Natural killer cell (primary cell): ENCODE data around the gene FAM210A. TPM values are rescaled to one million over a fixed set of nuclear protein-coding genes. Genes with fewer than 3 reads are reported as not detected.

Source experiments
- ATAC-seq, 3 donors: fragments of 150-1000 bp in 2 of 3; fragments of 200-7000 bp in 1 of 3; cut with Tn5 transposase; 1 replicate in 1 of 3; 2 replicates in 2 of 3; pipeline ENCODE4 v1.10.0; 2021; ENCODE audit warnings: mild to moderate bottlenecking in 2 of 3, moderate library complexity in 2 of 3
- DNase-seq, 2 donors: peaks; one replicate each; pipeline versions ENCODE4 v3.0.0 to v3.0.0-alpha.2; 2013 to 2021; ENCODE audit warnings: mixed read lengths in 1 of 2
- H3K27ac ChIP-seq: one replicate; pipeline ENCODE4 v1.5.1; 2013; ENCODE audit warnings: mild to moderate bottlenecking, low read length
- H3K27me3 ChIP-seq: one replicate; pipeline ENCODE4 v1.6.1; 2013; ENCODE audit warnings: low read length; ENCODE audit not compliant: control insufficient read depth, insufficient read depth
- H3K36me3 ChIP-seq: one replicate; pipeline ENCODE4 v1.6.1; 2013; ENCODE audit warnings: low read length; ENCODE audit not compliant: control insufficient read depth, insufficient read depth
- H3K4me1 ChIP-seq: one replicate; pipeline ENCODE4 v1.6.1; 2013; ENCODE audit warnings: low read length; ENCODE audit not compliant: control insufficient read depth, insufficient read depth
- H3K4me3 ChIP-seq: one replicate; pipeline ENCODE4 v1.5.1; 2013; ENCODE audit warnings: low read length
- H3K9me3 ChIP-seq: one replicate; pipeline ENCODE4 v1.6.1; 2013; ENCODE audit warnings: low read length; ENCODE audit not compliant: control insufficient read depth, insufficient read depth
- H3K27ac Mint-ChIP-seq, 2 donors: one replicate each; pipeline ENCODE4 v1.8.0; 2022; ENCODE audit warnings: mild to moderate bottlenecking in 2 of 2, mixed read lengths in 2 of 2, moderate library complexity in 1 of 2
- H3K27me3 Mint-ChIP-seq, 2 donors: one replicate each; pipeline ENCODE4 v1.8.0; 2022; ENCODE audit warnings: low read depth in 2 of 2, mixed read lengths in 2 of 2
- H3K36me3 Mint-ChIP-seq: one replicate; pipeline ENCODE4 v1.8.0; 2022; ENCODE audit warnings: mixed read lengths
- H3K4me1 Mint-ChIP-seq, 2 donors: one replicate each; pipeline ENCODE4 v1.8.0; 2022; ENCODE audit warnings: mixed read lengths in 2 of 2
- H3K4me3 Mint-ChIP-seq: one replicate; pipeline ENCODE4 v1.8.0; 2022; ENCODE audit warnings: mild to moderate bottlenecking, moderate library complexity, mixed read lengths
- H3K9me3 Mint-ChIP-seq, 2 donors: one replicate each; pipeline ENCODE4 v1.8.0; 2022; ENCODE audit warnings: mixed read lengths in 2 of 2
- CTCF ChIP-seq: fragments of 200-600 bp; IDR thresholded peaks from one replicate; pipeline ENCODE4 v1.8.0; 2022; ENCODE audit warnings: antibody characterized with exemption
- WGBS: methylation state at CpG from one replicate; pipeline ENCODE4 v1.1.7; 2013; ENCODE audit warnings: missing lambda C conversion rate; ENCODE audit not compliant: insufficient coverage; 5-methylcytosine and 5-hydroxymethylcytosine counted together
- intact Hi-C: fragments of 100-400 bp; cut with micrococcal nuclease; formaldehyde crosslinking; loops from one replicate; pipeline ENCODE4 v1.14.2; 2022
- total RNA-seq, 4 donors: library from RNA; stranded (reverse); fragments of 120-200 nt in 1 of 4; gene quantifications; one replicate each; pipeline versions ENCODE4 v1.2.3 to v1.2.4, GENCODE V29; 2013 to 2022

Gene FAM210A
- total RNA-seq, 3 donors from 2014 or later (not counting 1 experiment from before 2014, with no cell fraction given) = 5.4 to 11.2 (median 9.2) TPM

- H3K36me3 ChIP-seq = no peaks in the 10 kb centered on the region
- DNase-seq (no peak), ATAC-seq (no peak)
- Mint-ChIP-seq H3K9me3 (no peaks in the 10 kb centered on the region), H3K27ac (no peak overlapping the region), H3K36me3 (no peaks in the 10 kb centered on the region), H3K4me1 (peaks cover 13 to 17% of the 10 kb centered on the region in 2 donors), H3K4me3 (no peak overlapping the region), H3K27me3 (no peaks in the 10 kb centered on the region)
- intact Hi-C loops = no loop called here
- H3K27ac ChIP-seq = no peak overlapping the region
- H3K4me1 ChIP-seq = peaks cover 10% of the 10 kb centered on the region
- TF ChIP-seq CTCF = no peak
- H3K27me3 ChIP-seq = no peaks in the 10 kb centered on the region
- WGBS = 94% methylated on average over 10 of the region's 10 CpGs
- no peak overlapping the region for H3K4me3 ChIP-seq
- H3K9me3 ChIP-seq = no peaks in the 10 kb centered on the region
Measured at GRCh38 chr18:13638719-13639595, 87.4 kb downstream of the FAM210A start.

GRCh38 chr18:13635046-13635445, 91.3 kb downstream of the FAM210A start:
- no peak for TF ChIP-seq CTCF
- peaks cover 3 to 5% of the 10 kb centered on the region in 2 donors for H3K4me1 Mint-ChIP-seq
- no peak overlapping the region for H3K4me3 Mint-ChIP-seq
- Histone ChIP-seq H3K4me3 (no peak overlapping the region), H3K27me3 (no peaks in the 10 kb centered on the region), H3K9me3 (no peaks in the 10 kb centered on the region), H3K4me1 (no peaks in the 10 kb centered on the region), H3K27ac (no peak overlapping the region), H3K36me3 (no peaks in the 10 kb centered on the region)
- WGBS = over 99% methylated on average over 5 of the region's 5 CpGs
- DNase-seq (no peak), ATAC-seq (no peak)
- no peaks in the 10 kb centered on the region for H3K9me3 Mint-ChIP-seq
- no peaks in the 10 kb centered on the region for H3K27me3 Mint-ChIP-seq
- intact Hi-C loops = no loop called here
- no peaks in the 10 kb centered on the region for H3K36me3 Mint-ChIP-seq
- no peak overlapping the region for H3K27ac Mint-ChIP-seq

- peaks cover 5% of the 10 kb centered on the region in 2 donors for H3K4me1 Mint-ChIP-seq
- no peaks in the 10 kb centered on the region for H3K27me3 Mint-ChIP-seq
- no peaks in the 10 kb centered on the region for H3K9me3 Mint-ChIP-seq
- Histone ChIP-seq H3K4me3 (no peak overlapping the region), H3K27me3 (no peaks in the 10 kb centered on the region), H3K9me3 (no peaks in the 10 kb centered on the region), H3K4me1 (no peaks in the 10 kb centered on the region), H3K36me3 (no peaks in the 10 kb centered on the region), H3K27ac (no peak overlapping the region)
- no peak for TF ChIP-seq CTCF
- no peak overlapping the region for H3K4me3 Mint-ChIP-seq
- intact Hi-C loops = no loop called here
- H3K36me3 Mint-ChIP-seq = no peaks in the 10 kb centered on the region
- H3K27ac Mint-ChIP-seq = no peak overlapping the region
- ATAC-seq (no peak), DNase-seq (no peak)
- WGBS = 88% methylated on average over 5 of the region's 5 CpGs
Measured at GRCh38 chr18:13633700-13634099, 92.7 kb downstream of the FAM210A start.
